ENCODE data around the gene RELB.
"Not testable (repeated sequence)": the region's sequence is repeated elsewhere in the genome, so short reads cannot be mapped to it uniquely, and the experiment has no call there.

Gene RELB

GRCh38 chr19:44988896-44989556 is 12.2 kb upstream of the RELB start:
- TF ChIP-seq POLR2AphosphoS5 (IDR thresholded peaks at IDR 0.05; ENCODE audit: low read depth, low read length) (no peak), POLR2A (IDR thresholded peaks at IDR 0.05; ENCODE audit: low read depth, low read length) (no peak), TAF1 (IDR thresholded peaks at IDR 0.05; ENCODE audit: borderline replicate concordance, low read depth, low read length) (no peak)
- DNase-seq (ENCODE audit: insufficient read length) = peak; percentile 85
- peak; percentile 81 for FAIRE-seq

DNA sequence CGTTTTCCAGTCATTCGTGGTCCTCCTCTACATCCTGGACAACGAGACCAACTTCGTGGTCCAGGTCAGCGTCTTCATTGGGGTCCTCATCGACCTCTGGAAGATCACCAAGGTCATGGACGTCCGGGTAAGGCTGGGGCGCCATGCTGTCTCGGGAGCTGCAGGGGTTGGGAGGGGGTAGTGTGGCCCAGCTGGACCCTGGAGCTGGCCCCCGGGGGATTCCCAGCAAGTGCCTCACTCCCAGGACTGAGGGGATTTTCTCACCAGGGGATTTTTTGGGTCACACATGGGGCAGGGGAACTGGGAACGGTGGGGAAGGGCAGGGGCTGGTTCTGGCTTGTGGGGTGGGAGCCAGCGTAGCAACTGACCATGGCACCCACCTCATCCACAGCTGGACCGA is 10.8 kb upstream of the RELB start:
- FAIRE-seq = peak; percentile 30
- no peak for TF ChIP-seq POLR2AphosphoS5 (IDR thresholded peaks at IDR 0.05; ENCODE audit: low read depth, low read length)
- no peak for TF ChIP-seq POLR2A (IDR thresholded peaks at IDR 0.05; ENCODE audit: low read depth, low read length)
- no peak for TF ChIP-seq TAF1 (IDR thresholded peaks at IDR 0.05; ENCODE audit: borderline replicate concordance, low read depth, low read length)
- DNase-seq (ENCODE audit: insufficient read length) = no peak

DNA sequence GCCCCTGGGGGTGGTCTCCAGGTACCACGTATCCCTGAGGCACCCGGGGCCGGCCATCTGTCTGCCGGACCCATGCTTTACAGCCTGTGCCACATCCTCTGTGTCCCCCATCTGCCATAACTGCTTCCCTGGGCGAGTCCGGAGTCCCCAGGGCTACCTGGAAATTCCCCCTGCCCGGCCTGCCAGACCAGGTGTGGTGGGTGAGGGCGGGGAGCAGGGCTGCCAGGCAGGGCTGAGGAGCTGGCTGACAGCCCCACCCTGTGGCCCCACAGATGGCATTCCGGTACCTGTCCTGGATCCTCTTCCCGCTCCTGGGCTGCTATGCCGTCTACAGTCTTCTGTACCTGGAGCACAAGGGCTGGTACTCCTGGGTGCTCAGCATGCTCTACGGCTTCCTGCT is 10.3 kb upstream of the RELB start:
- TF ChIP-seq TAF1 (IDR thresholded peaks at IDR 0.05; ENCODE audit: borderline replicate concordance, low read depth, low read length) (0 out of 2 replicates have a peak, but pooled peaks have one; percentile 22), POLR2AphosphoS5 (IDR thresholded peaks at IDR 0.05; ENCODE audit: low read depth, low read length) (no peak)
- FAIRE-seq = peak; percentile 62
- DNase-seq (ENCODE audit: insufficient read length) = no peak

DNA sequence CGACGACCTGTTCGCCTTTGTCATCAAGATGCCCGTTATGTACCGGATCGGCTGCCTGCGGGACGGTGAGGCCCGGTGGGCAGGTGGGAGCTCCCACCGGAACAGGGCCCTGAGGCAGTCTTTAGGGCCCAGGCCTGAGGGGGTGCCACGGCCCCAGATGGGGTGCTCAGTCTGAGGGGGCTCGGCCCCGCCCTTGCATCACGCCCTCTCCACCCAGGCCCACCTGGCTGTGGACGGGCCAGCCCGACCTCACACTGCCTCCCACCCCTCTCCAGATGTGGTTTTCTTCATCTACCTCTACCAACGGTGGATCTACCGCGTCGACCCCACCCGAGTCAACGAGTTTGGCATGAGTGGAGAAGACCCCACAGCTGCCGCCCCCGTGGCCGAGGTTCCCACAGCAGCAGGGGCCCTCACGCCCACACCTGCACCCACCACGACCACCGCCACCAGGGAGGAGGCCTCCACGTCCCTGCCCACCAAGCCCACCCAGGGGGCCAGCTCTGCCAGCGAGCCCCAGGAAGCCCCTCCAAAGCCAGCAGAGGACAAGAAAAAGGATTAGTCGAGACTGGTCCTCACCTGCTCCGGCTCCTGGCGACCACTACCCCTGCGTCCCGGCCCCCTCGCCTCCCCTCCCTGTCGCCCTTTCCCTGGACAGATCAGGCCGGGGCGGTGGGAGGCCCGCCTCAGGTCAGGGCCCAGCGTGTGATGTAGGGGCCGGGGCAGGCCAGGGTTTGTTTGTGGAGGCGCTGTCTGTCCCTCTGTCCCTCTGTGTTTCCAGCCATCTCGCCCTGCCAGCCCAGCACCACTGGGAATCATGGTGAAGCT is 8.7 kb upstream of the RELB start:
- DNase-seq (ENCODE audit: insufficient read length) (no peak), FAIRE-seq (no peak)
- TF ChIP-seq TAF1 (IDR thresholded peaks at IDR 0.05; ENCODE audit: borderline replicate concordance, low read depth, low read length) (no peak), POLR2A (IDR thresholded peaks at IDR 0.05; ENCODE audit: low read depth, low read length) (no peak)

DNA sequence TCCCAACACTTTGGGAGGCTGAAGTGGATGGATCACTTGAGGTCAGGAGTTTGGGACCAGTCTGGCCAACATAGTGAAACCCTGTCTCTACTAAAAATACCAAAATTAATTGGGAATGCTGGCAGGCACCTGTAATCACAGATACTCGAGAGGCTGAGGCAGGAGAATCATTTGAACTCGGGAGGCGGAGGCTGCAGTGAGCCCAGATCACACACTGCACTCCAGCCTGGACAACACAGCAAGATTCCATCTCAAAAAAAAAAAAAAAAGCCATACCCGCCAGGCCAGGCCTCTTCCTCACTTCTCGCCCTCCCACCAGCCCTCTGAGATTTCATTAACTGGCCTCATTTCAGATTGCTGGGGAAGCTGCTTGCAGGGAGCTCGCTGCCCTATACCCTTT is 7.7 kb upstream of the RELB start:
- TF ChIP-seq POLR2AphosphoS5 (IDR thresholded peaks at IDR 0.05; ENCODE audit: low read depth, low read length) = no peak
- TF ChIP-seq TAF1 (IDR thresholded peaks at IDR 0.05; ENCODE audit: borderline replicate concordance, low read depth, low read length) = no peak
- no peak for TF ChIP-seq POLR2A (IDR thresholded peaks at IDR 0.05; ENCODE audit: low read depth, low read length)
- FAIRE-seq = no peak
- no peak for DNase-seq (ENCODE audit: insufficient read length)

DNA sequence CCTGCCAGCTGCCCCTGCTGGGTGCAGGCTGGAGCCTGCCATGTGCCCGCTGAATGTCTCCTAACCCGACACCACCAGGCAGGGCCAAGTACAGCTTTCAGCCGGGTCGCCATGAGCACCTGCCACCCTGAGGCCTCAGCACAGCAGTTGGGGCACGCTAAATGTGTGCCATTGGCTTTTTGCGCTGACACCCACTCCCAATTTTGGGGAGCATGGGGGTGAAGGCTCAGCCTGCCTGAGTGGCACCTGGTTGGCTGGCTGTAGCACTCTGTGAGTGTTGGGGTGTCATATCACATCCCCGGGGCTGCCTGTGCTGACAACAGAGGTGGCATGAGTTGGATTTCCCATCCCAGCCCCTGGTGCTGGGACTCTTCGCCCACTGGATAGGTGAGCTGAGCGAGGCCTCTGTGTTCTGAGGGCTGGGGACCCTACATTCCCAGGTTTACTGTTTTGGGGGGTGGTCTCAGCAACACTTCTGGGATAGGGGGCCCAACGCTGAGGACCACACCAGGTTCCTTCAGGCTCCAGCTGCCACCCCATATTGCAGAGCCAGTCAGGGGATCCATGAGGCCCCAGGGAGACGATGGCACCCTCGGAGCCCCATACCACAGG is 7.2 kb upstream of the RELB start:
- no peak for DNase-seq (ENCODE audit: insufficient read length)

DNA sequence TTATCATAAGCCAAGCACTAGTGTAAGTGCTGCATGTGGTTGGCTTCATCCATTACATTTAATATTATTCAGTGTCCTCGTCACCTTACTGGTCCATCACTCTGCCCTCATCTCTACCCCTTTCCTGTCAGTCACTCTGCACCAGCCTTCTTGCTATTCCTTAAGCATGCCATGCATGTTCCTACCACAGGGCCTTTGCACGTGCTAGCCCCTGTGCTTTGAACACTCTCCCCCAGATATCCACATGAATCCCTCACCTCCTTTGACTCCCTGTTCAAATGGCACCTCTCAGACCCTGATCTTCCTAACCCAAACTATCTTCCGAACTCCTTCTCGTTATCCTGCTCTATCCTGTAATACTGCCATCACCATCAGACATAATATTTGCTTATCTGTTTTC is 3.2 kb upstream of the RELB start:
- no peak for FAIRE-seq
- DNase-seq (ENCODE audit: insufficient read length) = no peak
- TF ChIP-seq POLR2AphosphoS5 (IDR thresholded peaks at IDR 0.05; ENCODE audit: low read depth, low read length) = no peak
- TF ChIP-seq TAF1 (IDR thresholded peaks at IDR 0.05; ENCODE audit: borderline replicate concordance, low read depth, low read length) = no peak
- TF ChIP-seq POLR2A (IDR thresholded peaks at IDR 0.05; ENCODE audit: low read depth, low read length) = no peak

More for the DNA sequence above, 7.2 kb upstream of the RELB start:
- no peak for FAIRE-seq
- TF ChIP-seq TAF1 (IDR thresholded peaks at IDR 0.05; ENCODE audit: borderline replicate concordance, low read depth, low read length) (no peak), POLR2AphosphoS5 (IDR thresholded peaks at IDR 0.05; ENCODE audit: low read depth, low read length) (no peak; the same call in 1 of the 2 replicates), POLR2A (IDR thresholded peaks at IDR 0.05; ENCODE audit: low read depth, low read length) (no peak; the same call in 1 of the 2 replicates)

GRCh38 chr19:44999131-44999925 is 1.9 kb upstream of the RELB start:
- DNase-seq (ENCODE audit: insufficient read length); FAIRE-seq: not testable (repeated sequence)

GRCh38 chr19:45000665-45001064 is 599 bp upstream of the RELB start:
- not testable (repeated sequence) for FAIRE-seq; DNase-seq (ENCODE audit: insufficient read length)

- TF ChIP-seq TAF1 (IDR thresholded peaks at IDR 0.05; ENCODE audit: borderline replicate concordance, low read depth, low read length) (no peak), POLR2A (IDR thresholded peaks at IDR 0.05; ENCODE audit: low read depth, low read length) (no peak), POLR2AphosphoS5 (IDR thresholded peaks at IDR 0.05; ENCODE audit: low read depth, low read length) (no peak)
- no peak for DNase-seq (ENCODE audit: insufficient read length)
- FAIRE-seq = no peak
Observed at GRCh38 chr19:45003485-45003884, 2.2 kb downstream of the RELB start.

DNA sequence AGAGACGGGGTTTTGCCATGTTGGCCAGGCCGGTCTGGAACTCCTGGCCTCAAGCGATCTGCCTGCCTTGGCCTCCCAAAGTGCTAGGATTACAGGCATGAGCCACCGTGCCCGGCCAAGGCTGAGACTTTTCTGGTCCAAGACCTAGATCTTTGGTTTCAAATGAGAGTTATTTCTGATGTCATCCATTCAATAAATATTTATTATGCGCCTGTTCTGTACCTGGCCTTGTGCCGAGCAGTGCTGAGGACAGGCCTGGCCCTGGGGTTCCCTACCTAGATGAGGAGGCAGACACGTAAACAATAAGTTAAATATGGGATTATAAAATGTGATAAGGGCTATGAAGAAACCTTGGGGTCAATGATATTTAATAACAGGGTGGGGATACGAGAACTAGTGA is 4.5 kb downstream of the RELB start:
- TF ChIP-seq POLR2AphosphoS5 (IDR thresholded peaks at IDR 0.05; ENCODE audit: low read depth, low read length) (no peak), POLR2A (IDR thresholded peaks at IDR 0.05; ENCODE audit: low read depth, low read length) (no peak), TAF1 (IDR thresholded peaks at IDR 0.05; ENCODE audit: borderline replicate concordance, low read depth, low read length) (no peak)
- FAIRE-seq (no peak), DNase-seq (ENCODE audit: insufficient read length) (no peak)

Data from GM12892 (cell line).